ENCODE data around the gene TTLL5.

GRCh38 chr14:75829316-75829715, 168.3 kb downstream of the TTLL5 start:
- TF ChIP-seq, protein P1, sequence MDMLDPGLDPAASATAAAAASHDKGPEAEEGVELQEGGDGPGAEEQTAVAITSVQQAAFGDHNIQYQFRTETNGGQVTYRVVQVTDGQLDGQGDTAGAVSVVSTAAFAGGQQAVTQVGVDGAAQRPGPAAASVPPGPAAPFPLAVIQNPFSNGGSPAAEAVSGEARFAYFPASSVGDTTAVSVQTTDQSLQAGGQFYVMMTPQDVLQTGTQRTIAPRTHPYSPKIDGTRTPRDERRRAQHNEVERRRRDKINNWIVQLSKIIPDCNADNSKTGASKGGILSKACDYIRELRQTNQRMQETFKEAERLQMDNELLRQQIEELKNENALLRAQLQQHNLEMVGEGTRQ (IDR thresholded peaks at IDR 0.05; ENCODE audit: low read depth, low read length) = no peak
- TF ChIP-seq, protein P1 (CRISPR knock-in tag; IDR thresholded peaks at IDR 0.05; ENCODE audit: borderline replicate concordance) = no peak
- no peak for TF ChIP-seq SNAPC5 (CRISPR knock-in tag; IDR thresholded peaks at IDR 0.05; ENCODE audit: borderline replicate concordance)
- TF ChIP-seq, protein P2, sequence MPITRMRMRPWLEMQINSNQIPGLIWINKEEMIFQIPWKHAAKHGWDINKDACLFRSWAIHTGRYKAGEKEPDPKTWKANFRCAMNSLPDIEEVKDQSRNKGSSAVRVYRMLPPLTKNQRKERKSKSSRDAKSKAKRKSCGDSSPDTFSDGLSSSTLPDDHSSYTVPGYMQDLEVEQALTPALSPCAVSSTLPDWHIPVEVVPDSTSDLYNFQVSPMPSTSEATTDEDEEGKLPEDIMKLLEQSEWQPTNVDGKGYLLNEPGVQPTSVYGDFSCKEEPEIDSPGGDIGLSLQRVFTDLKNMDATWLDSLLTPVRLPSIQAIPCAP (CRISPR knock-in tag; IDR thresholded peaks at IDR 0.05; ENCODE audit: low read depth) = no peak
- no peak for TF ChIP-seq TOE1 (CRISPR knock-in tag; IDR thresholded peaks at IDR 0.05)
- no peak for TF ChIP-seq PITX1 (CRISPR knock-in tag; IDR thresholded peaks at IDR 0.05)
- TF ChIP-seq NR2F2 (IDR thresholded peaks at IDR 0.05; ENCODE audit: borderline replicate concordance, low read depth) = no peak
